ENCODE data around the gene ZNHIT6. TPM values are rescaled to one million over a fixed set of nuclear protein-coding genes. Genes with fewer than 3 reads are reported as not detected.
"Not testable (repeated sequence)": the region's sequence is repeated elsewhere in the genome, so short reads cannot be mapped to it uniquely, and the experiment has no call there.

Gene ZNHIT6
- total RNA-seq, 1 donor from 2014 or later, result 19.3 TPM

GRCh38 chr1:85655315-85655714 is 52.9 kb downstream of the ZNHIT6 start:
- H3K9me3 Mint-ChIP-seq, result no peaks in the 10 kb centered on the region
- no peaks in the 10 kb centered on the region for H3K27me3 Mint-ChIP-seq
- no peak overlapping the region for H3K4me3 Mint-ChIP-seq
- no peak overlapping the region for H3K27ac Mint-ChIP-seq
- peaks cover 4% of the 10 kb centered on the region for H3K4me1 Mint-ChIP-seq (ENCODE audit: unreplicated experiment)
- no peak for TF ChIP-seq CTCF (conservative IDR thresholded peaks at IDR 0.05)
- H3K36me3 Mint-ChIP-seq, result peaks cover 23% of the 10 kb centered on the region
- no peak for DNase-seq (ENCODE audit: extremely low spot score, unreplicated experiment)

GRCh38 chr1:85654066-85654782 is 54.0 kb downstream of the ZNHIT6 start:
- no peak for TF ChIP-seq CTCF (conservative IDR thresholded peaks at IDR 0.05)
- DNase-seq (ENCODE audit: extremely low spot score, unreplicated experiment), result no peak

GRCh38 chr1:85652327-85652726 is 55.9 kb downstream of the ZNHIT6 start:
- no peaks in the 10 kb centered on the region for H3K9me3 Mint-ChIP-seq

More at GRCh38 chr1:85654066-85654782, 54.0 kb downstream of the ZNHIT6 start:
- Mint-ChIP-seq H3K27me3 (no peaks in the 10 kb centered on the region), H3K4me3 (no peak overlapping the region), H3K36me3 (peaks cover 29% of the 10 kb centered on the region), H3K27ac (no peak overlapping the region), H3K4me1 (ENCODE audit: unreplicated experiment) (no peaks in the 10 kb centered on the region), H3K9me3 (no peaks in the 10 kb centered on the region)

GRCh38 chr1:85650645-85651044 is 57.6 kb downstream of the ZNHIT6 start:
- Mint-ChIP-seq H3K9me3 (no peaks in the 10 kb centered on the region), H3K27me3 (no peaks in the 10 kb centered on the region), H3K4me3 (no peak overlapping the region), H3K36me3 (peaks cover 38% of the 10 kb centered on the region), H3K4me1 (ENCODE audit: unreplicated experiment) (no peaks in the 10 kb centered on the region), H3K27ac (peak overlapping the region; percentile 29)
- DNase-seq (ENCODE audit: extremely low spot score, unreplicated experiment), result no peak
- TF ChIP-seq CTCF (conservative IDR thresholded peaks at IDR 0.05), result no peak

More at GRCh38 chr1:85652327-85652726, 55.9 kb downstream of the ZNHIT6 start:
- Mint-ChIP-seq H3K4me3 (no peak overlapping the region), H3K4me1 (ENCODE audit: unreplicated experiment) (no peaks in the 10 kb centered on the region), H3K27me3 (no peaks in the 10 kb centered on the region), H3K27ac (no peak overlapping the region), H3K36me3 (peaks cover 38% of the 10 kb centered on the region)
- TF ChIP-seq CTCF (conservative IDR thresholded peaks at IDR 0.05), result no peak
- no peak for DNase-seq (ENCODE audit: extremely low spot score, unreplicated experiment)

GRCh38 chr1:85649591-85649990 is 58.6 kb downstream of the ZNHIT6 start:
- Mint-ChIP-seq H3K4me3 (no peak overlapping the region), H3K27ac (no peak overlapping the region), H3K36me3 (peaks cover 38% of the 10 kb centered on the region), H3K27me3 (no peaks in the 10 kb centered on the region), H3K9me3 (no peaks in the 10 kb centered on the region), H3K4me1 (ENCODE audit: unreplicated experiment) (no peaks in the 10 kb centered on the region)
- no peak for TF ChIP-seq CTCF (conservative IDR thresholded peaks at IDR 0.05)
- no peak for DNase-seq (ENCODE audit: extremely low spot score, unreplicated experiment)

- H3K4me1 Mint-ChIP-seq (ENCODE audit: unreplicated experiment); H3K4me3 Mint-ChIP-seq; DNase-seq (ENCODE audit: extremely low spot score, unreplicated experiment); H3K27ac Mint-ChIP-seq; H3K27me3 Mint-ChIP-seq: not testable (repeated sequence)
- peaks cover 10% of the 10 kb centered on the region for H3K9me3 Mint-ChIP-seq
- H3K36me3 Mint-ChIP-seq, result peaks cover 23% of the 10 kb centered on the region
Measured at GRCh38 chr1:85641598-85642556, 66.4 kb downstream of the ZNHIT6 start.

- H3K4me3 Mint-ChIP-seq; H3K27me3 Mint-ChIP-seq; H3K4me1 Mint-ChIP-seq (ENCODE audit: unreplicated experiment); DNase-seq (ENCODE audit: extremely low spot score, unreplicated experiment); H3K27ac Mint-ChIP-seq: not testable (repeated sequence)
- H3K9me3 Mint-ChIP-seq, result peaks cover 10% of the 10 kb centered on the region
- peaks cover 29% of the 10 kb centered on the region for H3K36me3 Mint-ChIP-seq
Measured at GRCh38 chr1:85639920-85640319, 68.3 kb downstream of the ZNHIT6 start.
